T47D (cell line): ENCODE data around the gene SLC5A12.

Experiments
- DNase-seq, 2 experiments: peaks; one replicate each; pipeline versions ENCODE4 v3.0.0 to v3.0.0-alpha.2; 2011 to 2012; ENCODE audit warnings: low read depth in 1 of 2, low spot score in 1 of 2
- JUND ChIP-seq: IDR thresholded peaks from 2 replicates; pipeline ENCODE4 v1.6.1; 2012; ENCODE audit warnings: low read depth
- in situ Hi-C: cut with HindIII; loops from 2 replicates; pipeline ENCODE4 v1.10.0; 2016; ENCODE audit warnings: low sequenced_read_pairs, low pct_unique_long_range_greater_than_20kb

The SLC5A12 gene

GRCh38 chr11:26721948-26722475 lies at the start of gene SLC5A12:
Gene SLC5A12, minus strand, starts transcription at chr11:26722060. Its CDS starts 346 bp downstream, at chr11:26721714.
- TF ChIP-seq JUND: no peak
- in situ Hi-C loops: no loop called here
- no peak for DNase-seq

GRCh38 chr11:26769027-26769426 lies 47.2 kb upstream of the SLC5A12 start:
- no peak for TF ChIP-seq JUND
- in situ Hi-C loops: no loop called here
- DNase-seq: no peak

- TF ChIP-seq JUND: no peak
- in situ Hi-C loops: no loop called here
- DNase-seq: no peak
Observed at GRCh38 chr11:26767060-26767459, 45.2 kb upstream of the SLC5A12 start.

GRCh38 chr11:26765323-26765722 lies 43.5 kb upstream of the SLC5A12 start:
- in situ Hi-C loops: no loop called here
- no peak for DNase-seq
- no peak for TF ChIP-seq JUND

GRCh38 chr11:26764825-26765224 lies 43.0 kb upstream of the SLC5A12 start:
- in situ Hi-C loops: no loop called here
- no peak for DNase-seq
- TF ChIP-seq JUND: no peak

- in situ Hi-C loops: no loop called here
- TF ChIP-seq JUND: no peak
- no peak for DNase-seq
Observed at GRCh38 chr11:26764315-26764714, 42.5 kb upstream of the SLC5A12 start.

- in situ Hi-C loops: no loop called here
- no peak for TF ChIP-seq JUND
- no peak for DNase-seq
Observed at GRCh38 chr11:26762089-26762488, 40.2 kb upstream of the SLC5A12 start.

GRCh38 chr11:26761361-26761809 lies 39.5 kb upstream of the SLC5A12 start:
- in situ Hi-C loops: no loop called here
- TF ChIP-seq JUND: no peak
- DNase-seq: no peak

GRCh38 chr11:26757995-26758394 lies 36.1 kb upstream of the SLC5A12 start:
- DNase-seq: no peak
- in situ Hi-C loops: no loop called here
- TF ChIP-seq JUND: no peak

GRCh38 chr11:26755762-26756161 lies 33.9 kb upstream of the SLC5A12 start:
- DNase-seq: no peak
- in situ Hi-C loops: no loop called here
- TF ChIP-seq JUND: no peak

GRCh38 chr11:26753723-26754504 lies 32.1 kb upstream of the SLC5A12 start:
- DNase-seq: peak; percentile 49 to 77
- in situ Hi-C loops: no loop called here
- TF ChIP-seq JUND: no peak

GRCh38 chr11:26749927-26750326 lies 28.1 kb upstream of the SLC5A12 start:
- no peak for TF ChIP-seq JUND
- DNase-seq: no peak
- in situ Hi-C loops: no loop called here

- in situ Hi-C loops: no loop called here
- no peak for DNase-seq
- no peak for TF ChIP-seq JUND
Observed at GRCh38 chr11:26743622-26744021, 21.8 kb upstream of the SLC5A12 start.
